Medulla oblongata (tissue), 1 donor: ENCODE measurements around the gene PLEKHG2.
A peak's percentile ranks its signal among the peaks of the same experiment; 100 is the strongest.

ENCODE experiments used
- DNase-seq: peaks from one replicate; pipeline ENCODE4 v3.0.0-alpha.2; 2015; ENCODE audit errors: extremely low spot score

The PLEKHG2 gene

DNA sequence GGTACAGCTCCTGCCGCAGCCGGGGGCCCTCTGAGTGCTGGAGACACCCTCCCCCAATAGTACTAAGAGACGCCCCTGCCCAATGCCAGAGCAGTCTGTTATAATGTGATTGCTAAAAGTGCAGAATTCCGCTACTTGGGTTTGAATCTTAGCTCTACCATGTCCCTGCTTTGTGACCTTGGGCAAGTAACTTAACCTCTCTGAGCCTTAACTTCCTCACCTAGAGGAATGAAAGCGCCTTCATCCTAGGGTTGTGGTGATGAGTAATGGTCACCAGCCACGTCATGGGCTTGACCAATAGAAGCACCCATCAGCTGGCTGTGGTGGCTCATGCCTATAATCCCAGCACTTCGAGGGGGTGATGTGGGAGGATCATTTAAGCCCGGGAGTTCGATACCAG lies 6.5 kb downstream of the PLEKHG2 start:
- DNase-seq: no peak

DNA sequence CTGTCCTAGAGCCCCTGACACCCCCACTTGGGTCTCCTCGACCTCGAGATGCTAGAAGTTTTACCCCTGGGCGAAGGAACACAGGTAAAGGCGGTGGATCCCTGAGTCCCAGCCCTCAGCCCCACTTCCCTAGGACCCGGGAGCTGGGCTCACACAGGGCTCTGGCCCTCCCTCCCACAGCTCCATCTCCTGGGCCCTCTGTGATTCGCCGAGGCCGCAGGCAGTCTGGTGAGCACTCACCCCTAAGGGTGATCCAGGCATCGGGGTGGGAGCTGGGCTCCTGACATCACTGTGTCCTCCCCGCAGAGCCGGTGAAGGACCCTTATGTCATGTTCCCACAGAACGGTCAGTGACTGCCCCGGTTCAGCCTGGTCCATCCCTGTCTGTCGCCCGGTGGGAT lies 8.3 kb downstream of the PLEKHG2 start:
- no peak for DNase-seq

DNA sequence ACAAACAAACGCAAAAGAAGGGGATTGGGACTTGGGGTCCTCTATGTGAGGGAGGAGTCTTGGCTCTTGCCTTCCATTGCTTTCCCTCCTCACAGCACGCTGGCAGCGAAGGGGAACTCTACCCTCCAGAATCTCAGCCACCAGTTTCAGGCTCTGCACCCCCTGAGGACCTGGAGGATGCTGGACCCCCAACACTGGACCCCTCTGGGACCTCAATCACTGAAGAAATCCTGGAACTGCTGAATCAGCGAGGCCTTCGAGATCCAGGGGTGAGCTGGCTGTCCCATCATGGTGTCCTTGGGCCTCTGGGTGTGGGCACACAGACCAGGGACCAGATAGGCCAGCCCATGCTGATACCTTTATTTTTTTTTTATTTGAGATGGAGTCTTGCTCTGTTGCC lies 9.6 kb downstream of the PLEKHG2 start:
- no peak for DNase-seq

DNA sequence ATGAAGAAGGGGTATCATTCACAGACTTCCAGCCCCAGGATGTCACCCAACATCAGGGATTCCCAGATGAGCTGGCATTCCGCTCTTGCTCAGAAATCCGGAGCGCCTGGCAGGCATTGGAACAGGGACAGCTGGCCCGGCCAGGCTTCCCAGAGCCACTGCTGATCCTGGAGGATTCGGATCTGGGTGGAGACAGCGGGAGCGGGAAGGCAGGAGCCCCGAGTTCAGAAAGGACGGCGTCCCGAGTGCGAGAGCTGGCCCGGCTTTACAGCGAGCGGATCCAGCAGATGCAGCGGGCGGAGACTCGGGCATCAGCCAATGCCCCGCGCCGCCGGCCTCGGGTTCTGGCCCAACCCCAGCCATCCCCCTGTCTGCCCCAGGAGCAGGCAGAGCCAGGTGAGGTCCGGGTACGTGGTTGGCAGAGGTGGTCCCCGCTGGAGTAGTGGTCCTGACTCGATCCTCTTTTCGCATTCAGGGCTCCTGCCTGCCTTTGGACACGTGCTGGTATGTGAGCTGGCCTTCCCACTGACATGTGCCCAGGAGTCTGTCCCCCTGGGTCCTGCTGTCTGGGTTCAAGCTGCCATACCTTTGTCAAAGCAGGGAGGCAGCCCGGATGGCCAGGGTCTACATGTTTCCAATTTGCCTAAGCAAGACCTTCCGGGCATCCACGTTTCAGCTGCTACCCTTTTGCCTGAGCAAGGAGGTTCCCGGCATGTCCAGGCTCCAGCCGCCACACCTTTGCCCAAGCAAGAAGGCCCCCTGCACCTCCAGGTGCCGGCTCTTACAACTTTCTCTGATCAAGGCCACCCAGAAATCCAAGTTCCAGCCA lies 11.0 kb downstream of the PLEKHG2 start:
- DNase-seq: no peak

DNA sequence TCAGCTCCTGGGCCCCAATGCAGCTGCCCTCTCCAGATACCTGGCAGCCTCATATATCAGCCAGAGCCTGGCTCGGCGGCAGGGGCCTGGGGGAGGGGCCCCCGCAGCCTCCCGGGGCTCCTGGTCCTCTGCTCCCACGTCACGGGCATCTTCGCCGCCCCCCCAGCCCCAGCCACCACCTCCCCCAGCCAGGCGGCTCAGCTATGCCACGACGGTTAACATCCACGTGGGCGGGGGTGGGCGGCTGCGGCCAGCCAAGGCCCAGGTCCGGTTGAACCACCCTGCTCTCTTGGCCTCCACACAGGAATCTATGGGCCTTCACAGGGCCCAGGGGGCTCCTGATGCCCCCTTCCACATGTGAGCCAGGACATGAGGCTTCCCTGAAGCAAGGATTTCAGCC lies 12.5 kb downstream of the PLEKHG2 start:
- no peak for DNase-seq

DNA sequence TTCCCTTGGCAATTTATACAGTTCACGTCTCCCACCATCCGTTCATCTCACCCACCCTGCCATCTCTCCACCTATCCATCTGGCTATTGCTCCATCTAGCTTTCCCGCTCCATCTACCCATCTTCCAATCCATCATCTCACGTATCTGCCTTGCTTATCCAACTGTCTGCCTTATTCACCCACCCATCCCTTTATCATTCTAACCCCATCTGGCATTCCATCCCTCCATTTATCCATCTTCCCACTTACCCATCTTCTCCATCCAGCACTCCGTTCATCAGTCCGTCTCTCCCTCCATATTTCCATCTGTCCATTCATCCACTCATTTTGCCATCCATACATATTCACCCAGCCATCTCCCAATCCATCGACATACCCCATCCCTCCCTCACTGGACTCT lies 13.3 kb downstream of the PLEKHG2 start:
- no peak for DNase-seq

DNA sequence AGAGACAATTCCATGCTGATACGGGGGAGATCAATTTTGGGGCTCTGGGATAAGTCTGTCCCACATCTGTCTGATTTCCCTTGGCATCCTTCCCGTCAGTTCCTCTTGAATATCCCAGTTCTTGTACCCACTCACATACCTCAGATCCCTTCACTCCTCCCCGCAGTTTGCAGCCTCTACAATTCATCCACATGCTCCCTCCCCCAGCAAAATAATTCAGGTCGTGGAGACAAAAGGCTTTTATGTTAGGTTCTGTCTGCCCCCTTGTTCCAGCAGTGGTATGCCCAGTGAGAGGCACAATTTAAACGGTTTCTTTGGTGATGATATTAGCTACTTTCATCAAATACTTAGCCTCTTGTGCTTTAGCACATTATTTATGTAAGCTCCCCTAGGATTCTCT lies 13.7 kb downstream of the PLEKHG2 start:
- DNase-seq: peak; percentile 35

DNA sequence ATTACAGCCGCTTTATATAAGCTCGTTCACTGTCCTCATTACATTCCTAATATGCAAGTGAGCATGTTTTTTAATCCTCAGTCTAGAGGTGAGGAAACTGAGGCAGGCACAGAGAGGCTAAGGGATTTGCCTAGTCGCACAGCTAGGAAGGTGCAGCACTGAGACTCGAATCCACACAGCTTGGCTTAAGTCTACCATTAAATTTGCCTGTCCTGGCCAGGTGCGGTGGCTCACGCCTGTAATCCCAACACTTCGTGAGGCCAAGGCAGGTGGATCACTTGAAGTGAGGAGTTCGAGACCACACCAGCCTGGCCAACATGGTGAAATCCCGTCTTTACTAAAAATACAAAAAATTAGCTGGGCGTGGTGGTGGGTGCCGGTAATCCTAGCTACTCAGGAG lies 15.2 kb downstream of the PLEKHG2 start:
- DNase-seq: no peak

DNA sequence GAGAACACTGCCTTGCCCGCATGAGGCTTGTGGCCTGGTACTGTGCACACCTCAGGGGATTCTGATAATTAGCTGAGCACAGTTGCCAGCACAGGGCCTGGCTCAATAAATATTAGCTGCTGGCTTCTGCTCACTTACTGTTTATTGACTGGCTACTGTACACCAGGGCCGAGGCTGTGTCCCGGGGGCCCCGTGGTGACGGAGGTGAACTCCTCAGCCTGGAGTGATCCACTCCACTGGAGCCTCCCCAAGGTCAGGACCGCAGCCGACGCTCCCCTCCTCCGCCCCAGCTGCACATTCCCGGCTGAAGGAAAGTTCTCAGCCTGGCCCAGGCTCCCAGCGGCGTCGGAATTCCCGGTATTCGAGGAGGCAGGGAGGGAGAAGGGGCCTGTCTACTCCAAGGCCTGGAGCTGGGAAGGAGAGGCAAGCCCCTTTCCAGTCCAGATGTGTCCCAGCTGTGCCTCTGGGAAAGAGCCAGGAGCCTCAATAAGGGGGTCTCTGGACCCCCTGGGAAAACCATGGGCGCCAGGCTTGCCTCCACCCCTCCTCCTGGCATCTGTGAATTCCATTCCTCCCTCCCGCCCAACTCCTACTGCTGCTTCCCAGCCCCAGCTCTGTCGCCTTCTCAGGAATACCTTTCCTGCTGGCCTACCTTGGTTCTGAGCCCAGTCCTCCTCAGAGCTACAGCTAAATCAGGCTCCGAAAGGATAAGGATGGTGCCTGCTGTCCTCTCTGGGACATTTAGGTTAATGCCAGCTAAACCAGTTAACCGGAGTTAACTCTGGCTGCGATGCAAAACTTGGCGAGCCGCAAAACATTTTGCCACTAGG lies 16.0 kb downstream of the PLEKHG2 start:
- no peak for DNase-seq

DNA sequence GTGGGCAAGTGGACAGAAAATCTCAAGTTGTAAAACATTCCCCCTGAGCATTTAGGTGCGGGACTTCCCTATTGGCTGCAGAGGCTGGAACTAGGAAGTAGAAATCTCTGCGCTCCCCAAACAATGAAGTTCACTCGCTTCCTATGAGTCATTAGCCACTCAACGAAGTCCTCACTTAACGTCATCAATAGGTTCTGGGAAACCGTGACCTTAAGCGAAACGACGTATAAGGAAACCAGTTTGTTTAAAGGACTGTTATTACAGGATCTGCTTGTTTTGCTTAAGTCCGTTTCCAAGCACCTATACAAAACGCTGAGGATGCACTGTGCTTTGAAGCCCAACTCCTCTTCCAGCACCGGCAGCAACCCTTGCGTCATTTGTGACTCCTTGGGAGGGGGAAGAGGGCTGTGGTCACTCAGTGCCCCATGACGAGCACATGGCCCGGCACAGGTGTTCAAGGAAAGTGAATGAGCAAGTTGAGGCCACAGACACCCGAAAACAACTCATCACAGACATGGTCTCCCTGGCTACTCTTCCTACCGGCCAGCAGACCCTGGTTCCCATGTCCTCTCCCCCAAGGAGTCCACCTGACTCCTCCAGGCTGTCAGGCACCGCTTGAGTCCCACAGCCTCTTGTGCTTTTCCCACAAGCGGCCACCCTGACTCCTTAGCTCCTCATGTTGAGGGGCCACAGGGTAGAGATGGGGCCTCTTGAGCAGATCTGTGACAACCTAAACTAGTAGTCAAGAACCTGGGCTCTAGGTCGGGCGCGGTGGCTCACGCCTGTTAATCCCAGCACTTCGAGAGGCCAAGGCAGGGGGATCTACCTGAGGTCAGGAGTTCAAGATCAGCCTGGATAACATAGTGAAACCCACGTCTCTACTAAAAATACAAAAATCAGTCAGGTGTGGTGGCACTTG lies 18.5 kb downstream of the PLEKHG2 start:
- DNase-seq: peak; percentile 37

DNA sequence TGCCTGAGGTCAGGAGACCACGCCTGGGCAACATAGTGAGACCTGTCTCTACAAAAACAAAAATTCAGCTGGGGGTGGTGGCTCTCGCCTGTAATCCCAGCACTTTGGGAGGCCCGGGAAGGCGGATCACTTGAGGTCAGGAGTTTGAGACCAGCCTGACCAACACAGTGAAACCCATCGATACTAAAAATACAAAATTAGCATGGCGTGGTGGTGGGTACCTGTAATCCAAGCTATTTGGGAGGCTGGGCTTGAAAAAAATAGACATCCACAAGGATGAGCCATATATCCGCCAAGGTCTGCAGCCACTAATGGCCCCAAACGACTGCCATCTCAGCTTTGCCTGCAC lies 20.2 kb downstream of the PLEKHG2 start:
- DNase-seq: no peak

DNA sequence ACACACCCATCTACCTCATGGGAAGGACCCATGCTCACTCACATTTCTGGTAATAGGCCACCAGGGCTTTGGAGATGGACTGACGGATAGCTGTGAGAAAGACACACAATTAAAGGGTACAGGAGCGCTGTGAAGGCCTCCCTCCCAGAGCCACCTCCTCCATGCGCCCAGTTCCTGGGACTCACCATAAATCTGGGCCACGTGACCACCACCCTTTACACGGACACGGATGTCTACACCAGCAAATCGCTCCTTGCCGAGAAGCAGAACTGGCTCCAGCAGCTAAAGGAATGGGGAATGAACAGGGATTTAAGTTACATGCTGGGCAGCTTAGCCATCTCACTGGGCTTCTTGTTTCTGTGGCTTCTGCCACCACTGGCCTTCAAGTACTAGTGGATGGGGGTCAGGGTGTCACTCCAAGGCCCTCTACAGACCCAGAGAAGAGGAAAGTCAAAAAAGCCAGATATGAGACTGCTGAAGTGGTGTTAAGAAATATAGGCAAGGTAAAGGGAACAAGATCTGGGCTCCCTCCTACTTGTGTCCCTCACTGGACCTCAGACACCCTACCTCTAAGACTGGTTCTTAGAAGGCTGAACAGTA lies 21.1 kb downstream of the PLEKHG2 start:
- no peak for DNase-seq

DNA sequence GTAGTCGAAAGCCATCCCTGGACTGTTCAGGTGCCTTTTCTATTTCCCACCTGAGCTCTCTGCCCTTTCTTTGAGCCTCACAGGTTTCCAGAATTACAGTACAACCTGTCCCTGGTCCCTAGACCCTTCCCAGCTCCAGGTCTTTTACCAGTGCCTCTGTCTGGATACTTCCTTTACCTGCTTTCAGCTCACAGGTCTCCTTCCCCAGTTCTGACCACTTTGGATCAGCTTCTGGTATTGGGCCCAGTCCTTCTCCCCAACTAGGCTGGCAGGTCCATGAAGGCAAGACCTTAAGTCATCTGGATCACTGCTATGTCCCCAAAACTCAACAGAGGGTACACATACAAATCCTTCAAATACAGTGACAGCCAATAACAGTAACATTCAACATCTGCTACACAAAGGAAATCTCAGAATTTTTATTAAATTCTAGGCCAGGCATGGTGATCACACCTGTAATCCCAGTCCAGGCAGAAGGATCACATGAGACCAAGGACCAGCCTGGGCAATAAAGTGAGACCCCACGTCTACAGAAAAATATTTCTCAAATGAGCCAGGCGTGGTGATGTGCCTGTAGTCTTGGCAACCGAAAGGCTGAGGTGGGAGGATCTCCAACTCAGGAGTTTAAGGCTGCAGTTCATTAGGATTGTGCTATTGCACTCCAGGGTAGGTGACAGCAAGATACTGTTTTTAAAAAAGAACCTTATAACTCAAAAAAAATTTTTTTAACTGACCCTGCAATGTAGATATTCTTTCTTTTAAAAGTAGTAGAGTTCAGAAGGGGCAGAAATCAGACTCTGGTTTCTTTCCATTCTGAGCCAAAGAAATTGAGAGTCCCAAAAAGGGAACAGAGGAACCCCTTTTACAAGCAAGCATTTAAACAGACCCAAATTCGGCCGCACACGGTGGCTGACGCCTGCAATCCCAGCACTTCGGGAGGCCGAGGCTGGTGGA lies 21.9 kb downstream of the PLEKHG2 start:
- DNase-seq: no peak

DNA sequence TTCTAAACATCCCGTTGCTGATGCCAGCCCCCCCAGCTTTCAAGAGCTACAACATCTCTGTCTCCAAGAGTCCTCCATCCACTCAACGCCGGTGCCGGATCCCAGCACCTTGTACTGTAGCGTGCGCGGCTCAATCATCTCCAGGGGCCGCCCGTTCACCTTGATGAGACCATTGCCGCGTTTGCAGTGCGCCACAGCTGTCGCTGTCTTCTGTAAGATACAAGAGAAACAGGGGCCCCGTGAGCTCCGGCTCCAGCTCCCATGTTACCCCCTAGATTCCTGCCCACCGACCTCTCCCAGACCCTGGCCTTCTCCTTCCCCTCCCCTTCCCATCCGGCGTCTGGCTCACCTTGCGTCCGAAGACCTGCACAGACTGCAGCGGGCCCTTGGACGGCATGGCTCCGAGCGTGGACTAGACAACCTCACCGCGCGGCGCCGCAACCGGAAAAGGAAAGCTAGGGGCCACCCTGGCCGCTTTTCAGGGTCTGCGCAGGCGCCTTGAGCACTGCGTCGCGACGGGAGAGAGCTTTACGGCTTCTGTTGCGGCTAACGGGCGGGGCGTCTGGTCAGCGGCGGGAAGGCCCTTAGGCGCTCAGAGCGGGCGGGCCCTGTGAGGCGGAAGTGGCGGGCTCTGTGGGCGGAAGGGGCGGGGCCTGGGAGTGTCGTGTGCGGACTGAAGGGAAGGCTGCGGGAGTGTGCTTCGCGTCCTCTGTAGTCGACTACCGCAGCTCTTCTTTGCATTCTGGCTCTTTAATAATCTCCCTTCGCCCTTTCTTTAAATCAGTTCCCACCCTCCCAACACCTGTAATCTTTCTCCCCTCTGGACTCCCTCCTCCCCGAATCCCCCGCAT lies 23.3 kb downstream of the PLEKHG2 start, which contains the start of gene RPS16:
Gene RPS16 (minus strand): TSS at position 451 of the 851 bp plus-strand sequence. CDS start 54 bp downstream, at position 397.
- DNase-seq: peak; percentile 98

DNA sequence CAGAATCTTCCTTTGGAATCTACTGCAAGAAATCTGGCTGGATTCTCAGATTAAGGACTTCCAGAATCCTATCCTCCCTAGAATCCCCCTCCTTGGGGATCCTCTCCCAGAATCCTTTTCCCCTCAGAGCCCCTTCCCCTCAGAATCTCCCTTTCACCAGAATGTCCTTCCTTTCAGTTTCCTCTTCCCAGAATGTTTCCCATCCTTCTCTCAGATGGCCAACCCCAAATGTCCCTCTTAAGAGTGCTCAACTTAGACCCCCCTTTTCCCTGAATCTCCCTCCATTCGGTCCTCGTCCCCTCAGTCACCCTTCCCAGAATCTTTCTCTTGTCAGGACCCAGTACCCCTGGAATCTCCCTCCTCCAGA lies 23.9 kb downstream of the PLEKHG2 start:
- DNase-seq: no peak

DNA sequence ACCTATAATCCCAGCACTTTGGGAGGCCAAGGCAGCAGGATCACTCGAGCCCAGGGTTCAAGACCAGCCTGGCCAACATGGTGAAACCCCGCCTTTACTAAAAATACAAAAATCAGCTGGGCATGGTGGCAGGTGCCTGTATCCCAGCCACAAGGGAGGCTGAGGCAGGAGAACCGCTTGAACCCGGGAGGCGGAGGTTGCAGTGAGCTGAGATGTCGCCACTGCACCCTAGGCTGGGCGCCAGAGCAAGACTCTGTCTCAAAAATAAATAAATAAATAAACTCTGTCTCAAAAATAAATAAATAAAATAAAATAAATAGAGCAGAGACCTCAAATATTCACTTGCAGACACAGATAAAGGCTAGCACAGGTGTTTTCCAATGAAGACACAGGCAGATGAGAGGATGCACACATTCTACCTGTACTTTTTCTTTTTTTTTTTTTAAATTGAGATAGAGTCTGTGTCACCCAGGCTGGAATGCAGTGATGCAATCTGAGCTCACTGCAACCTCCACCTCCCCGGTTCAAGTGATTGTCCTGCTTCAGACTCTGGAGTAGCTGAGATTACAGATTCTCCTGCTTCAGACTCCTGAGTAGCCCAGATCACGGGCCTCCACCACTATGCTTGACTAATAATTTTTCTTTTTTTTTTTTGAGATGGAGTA lies 25.9 kb downstream of the PLEKHG2 start:
- no peak for DNase-seq

DNA sequence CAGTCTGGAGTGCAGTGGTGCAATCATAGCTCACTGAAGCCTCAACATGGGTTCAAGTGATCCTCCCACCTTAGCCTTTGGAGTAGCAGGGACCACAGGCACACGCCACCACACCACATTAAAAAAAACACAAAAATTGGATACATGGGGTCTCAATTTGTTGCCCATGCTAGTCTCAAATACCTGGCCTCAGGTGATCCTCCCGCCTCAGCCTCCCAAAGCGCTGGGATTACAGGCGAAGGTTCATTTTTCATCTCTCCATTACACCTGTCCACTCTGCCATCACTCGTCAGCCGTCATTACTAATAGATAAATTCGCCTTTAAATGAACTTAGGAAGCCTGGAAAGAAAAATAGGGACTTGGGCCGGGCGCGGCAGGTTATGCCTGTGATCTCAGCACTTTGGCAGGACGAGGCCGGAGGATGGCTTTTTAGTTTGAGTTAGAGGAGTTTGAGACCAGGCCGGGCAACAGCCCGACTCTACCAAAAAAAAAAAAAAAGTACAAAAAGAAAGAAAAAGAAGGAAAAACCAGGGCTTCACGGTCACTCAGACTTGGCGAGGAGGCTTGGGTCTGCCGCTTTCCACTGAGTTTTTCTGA lies 32.2 kb downstream of the PLEKHG2 start:
- DNase-seq: no peak
